GM23338 (cell line): ENCODE measurements around the gene MBD1. TPM values are rescaled to one million over a fixed set of nuclear protein-coding genes. Genes with fewer than 3 reads are reported as not detected.
A peak's percentile ranks its signal among the peaks of the same experiment; 100 is the strongest.

Experiments used
- ATAC-seq: fragments of 200-7000 bp; cut with Tn5 transposase; 3 replicates; pipeline ENCODE4 v1.9.1; 2020
- DNase-seq: peaks from one replicate; pipeline ENCODE4 v3.0.0-alpha.2; 2015; ENCODE audit warnings: low spot score
- H2AFZ ChIP-seq: fragments of 200-600 bp; sonication (generic); 2 replicates; pipeline ENCODE4 v1.8.0; 2016; ENCODE audit warnings: antibody characterized with exemption, mild to moderate bottlenecking, moderate library complexity
- H3F3A ChIP-seq: fragments of 200-600 bp; sonication (generic); replicated peaks from 2 replicates; pipeline ENCODE4 v1.8.0; 2017; ENCODE audit warnings: antibody characterized with exemption, mixed run types, low read depth
- H3K27ac ChIP-seq: fragments of 200-600 bp; sonication (generic); 2 replicates; pipeline ENCODE4 v1.6.1; 2016; ENCODE audit warnings: low read depth
- H3K27me3 ChIP-seq: fragments of 200-600 bp; sonication (generic); 2 replicates; pipeline ENCODE4 v1.8.0; 2016; ENCODE audit warnings: mild to moderate bottlenecking, mixed run types, moderate library complexity; ENCODE audit not compliant: insufficient read depth
- H3K36me3 ChIP-seq: fragments of 200-600 bp; sonication (generic); 2 replicates; pipeline ENCODE4 v1.8.0; 2016; ENCODE audit warnings: mild to moderate bottlenecking; ENCODE audit not compliant: insufficient read depth
- H3K4me1 ChIP-seq: fragments of 200-600 bp; sonication (generic); 2 replicates; pipeline ENCODE4 v1.8.0; 2016; ENCODE audit warnings: mild to moderate bottlenecking, moderate library complexity; ENCODE audit not compliant: insufficient read depth
- H3K4me2 ChIP-seq: fragments of 200-600 bp; sonication (generic); 2 replicates; pipeline ENCODE4 v1.7.1; 2017; ENCODE audit warnings: mixed run types
- H3K4me3 ChIP-seq: fragments of 200-600 bp; sonication (generic); 2 replicates; pipeline ENCODE4 v1.6.1; 2016; ENCODE audit warnings: mixed run types
- H3K79me2 ChIP-seq: fragments of 200-600 bp; sonication (generic); replicated peaks from 2 replicates; pipeline ENCODE4 v1.8.0; 2017; ENCODE audit warnings: mild to moderate bottlenecking; ENCODE audit not compliant: insufficient read depth
- H3K9me2 ChIP-seq: fragments of 200-600 bp; sonication (generic); 2 replicates; pipeline ENCODE4 v1.8.0; 2017; ENCODE audit not compliant: insufficient read depth
- H4K20me1 ChIP-seq: fragments of 200-600 bp; sonication (generic); replicated peaks from 2 replicates; pipeline ENCODE4 v1.8.0; 2017; ENCODE audit warnings: mild to moderate bottlenecking; ENCODE audit not compliant: insufficient read depth
- H3K27ac Mint-ChIP-seq: 2 replicates; pipeline ENCODE4 v1.8.0; 2020; ENCODE audit warnings: inconsistent platforms, mild to moderate bottlenecking, moderate library complexity, mixed read lengths
- H3K27me3 Mint-ChIP-seq: 3 replicates; pipeline ENCODE4 v1.8.0; 2022; ENCODE audit warnings: low read depth, mild to moderate bottlenecking, moderate library complexity, mixed read lengths, inconsistent platforms; ENCODE audit not compliant: insufficient read depth, poor library complexity
- H3K36me3 Mint-ChIP-seq: 3 replicates; pipeline ENCODE4 v1.8.0; 2021; ENCODE audit warnings: low read depth, mild to moderate bottlenecking, inconsistent platforms, moderate library complexity, mixed read lengths
- H3K4me1 Mint-ChIP-seq: 3 replicates; pipeline ENCODE4 v1.8.0; 2020; ENCODE audit warnings: mild to moderate bottlenecking, inconsistent platforms, mixed read lengths
- H3K4me3 Mint-ChIP-seq: 3 replicates; pipeline ENCODE4 v1.8.0; 2021; ENCODE audit warnings: moderate library complexity, mild to moderate bottlenecking, inconsistent platforms, mixed read lengths
- H3K9me3 Mint-ChIP-seq: 3 replicates; pipeline ENCODE4 v1.8.0; 2020; ENCODE audit warnings: moderate library complexity, mild to moderate bottlenecking, inconsistent platforms, mixed read lengths
- CREB1 ChIP-seq: fragments of 250-450 bp; sonication (Bioruptor Pico); IDR thresholded peaks from 2 replicates; pipeline ENCODE4 v1.5.0; 2020; ENCODE audit warnings: low read depth, mild to moderate bottlenecking, moderate library complexity
- EZH2 ChIP-seq: fragments of 200-600 bp; sonication (generic); IDR thresholded peaks from one replicate; pipeline ENCODE4 v1.8.0; 2017; ENCODE audit warnings: antibody characterized with exemption, mild to moderate bottlenecking, low read depth; ENCODE audit not compliant: unreplicated experiment
- EZH2phosphoT487 ChIP-seq: fragments of 200-600 bp; sonication (generic); IDR thresholded peaks from one replicate; pipeline ENCODE4 v1.8.1; 2018; ENCODE audit warnings: antibody characterized with exemption; ENCODE audit not compliant: unreplicated experiment
- JUNB ChIP-seq: IDR thresholded peaks from one replicate; pipeline ENCODE4 v1.6.1; 2016; ENCODE audit warnings: antibody characterized with exemption; ENCODE audit not compliant: unreplicated experiment
- NANOG ChIP-seq: IDR thresholded peaks from 2 replicates; pipeline ENCODE4 v1.6.1; 2016; ENCODE audit warnings: antibody characterized with exemption, borderline replicate concordance
- POLR2AphosphoS5 ChIP-seq: IDR thresholded peaks from 2 replicates; pipeline ENCODE4 v1.6.1; 2016; ENCODE audit warnings: antibody characterized with exemption, low read depth
- REST ChIP-seq: IDR thresholded peaks from one replicate; pipeline ENCODE4 v1.6.1; 2018; ENCODE audit warnings: antibody characterized with exemption; ENCODE audit not compliant: unreplicated experiment
- STAT1 ChIP-seq: IDR thresholded peaks from one replicate; pipeline ENCODE4 v1.6.1; 2016; ENCODE audit warnings: antibody characterized with exemption; ENCODE audit not compliant: unreplicated experiment
- ZNF114 ChIP-seq: fragments of 250-450 bp; sonication (Bioruptor Pico); IDR thresholded peaks from 2 replicates; pipeline ENCODE4 v1.5.0; 2020; ENCODE audit warnings: mild to moderate bottlenecking, moderate library complexity
- ZNF331 ChIP-seq: fragments of 250-450 bp; sonication (Bioruptor Pico); IDR thresholded peaks from 2 replicates; pipeline ENCODE4 v1.5.0; 2020; ENCODE audit warnings: low read depth, mild to moderate bottlenecking, moderate library complexity
- ZNF462 ChIP-seq: fragments of 250-450 bp; sonication (Bioruptor Pico); IDR thresholded peaks from 2 replicates; pipeline ENCODE4 v1.5.0; 2020; ENCODE audit warnings: mild to moderate bottlenecking, moderate library complexity
- polyA plus RNA-seq: library from polyadenylated mRNA; unstranded; fragments of >200 nt; fragmentation: Nextera tagmentation; extraction: Ambion mirVana; gene quantifications from 2 replicates; pipeline ENCODE4 v1.2.1, GENCODE V29; 2016
- total RNA-seq: library from RNA; depleted of rRNA; stranded (reverse); fragments of >200 nt; shearing (Covaris generic); gene quantifications from 2 replicates; pipeline ENCODE4 v1.2.3, GENCODE V29; 2014
- TF ChIP-seq, protein P1 (sequence below): IDR thresholded peaks from 2 replicates; pipeline ENCODE4 v1.6.1; 2016; ENCODE audit warnings: antibody characterized with exemption
- TF ChIP-seq, protein P2 (sequence below), 2 experiments: fragments of 200-600 bp in 1 of 2; sonication (generic) in 1 of 2; conservative IDR thresholded peaks; 2 replicates each; pipeline versions ENCODE4 v1.5.1 to v1.6.1; 2016 to 2017; ENCODE audit warnings: antibody characterized with exemption in 2 of 2, low read depth in 2 of 2, mild to moderate bottlenecking in 2 of 2, moderate library complexity in 1 of 2

Gene MBD1
- total and polyA plus RNA-seq, 2 experiments from 2014 or later: 17.0 to 43.5 TPM

- Histone ChIP-seq H4K20me1 (no peaks in the 10 kb centered on the region), H3K79me2 (peaks cover 29% of the 10 kb centered on the region), H2AFZ (no peak overlapping the region), H3K27me3 (no peaks in the 10 kb centered on the region), H3K36me3 (no peaks in the 10 kb centered on the region), H3K4me3 (no peak overlapping the region), H3K4me2 (no peak overlapping the region), H3K9me2 (no peaks in the 10 kb centered on the region), H3F3A (no peaks in the 10 kb centered on the region; the same call in 1 of the 2 replicates), H3K4me1 (peaks cover 9% of the 10 kb centered on the region), H3K27ac (no peak overlapping the region)
- H3K9me3 Mint-ChIP-seq: no peaks in the 10 kb centered on the region; the same call in 2 of the 3 replicates
- DNase-seq (no peak), ATAC-seq (no peak)
- peaks cover 20% of the 10 kb centered on the region for H3K4me1 Mint-ChIP-seq
- peak overlapping the region; percentile 3; the same call in 1 of the 3 replicates for H3K4me3 Mint-ChIP-seq
- peaks cover 20% of the 10 kb centered on the region for H3K27me3 Mint-ChIP-seq
- H3K27ac Mint-ChIP-seq: no peak overlapping the region
- H3K36me3 Mint-ChIP-seq: peaks cover 45% of the 10 kb centered on the region
- no peak for TF ChIP-seq POLR2AphosphoS5
- no peak for TF ChIP-seq CREB1 (CRISPR knock-in tag)
- TF ChIP-seq ZNF331 (CRISPR knock-in tag): no peak
- TF ChIP-seq, protein P1, sequence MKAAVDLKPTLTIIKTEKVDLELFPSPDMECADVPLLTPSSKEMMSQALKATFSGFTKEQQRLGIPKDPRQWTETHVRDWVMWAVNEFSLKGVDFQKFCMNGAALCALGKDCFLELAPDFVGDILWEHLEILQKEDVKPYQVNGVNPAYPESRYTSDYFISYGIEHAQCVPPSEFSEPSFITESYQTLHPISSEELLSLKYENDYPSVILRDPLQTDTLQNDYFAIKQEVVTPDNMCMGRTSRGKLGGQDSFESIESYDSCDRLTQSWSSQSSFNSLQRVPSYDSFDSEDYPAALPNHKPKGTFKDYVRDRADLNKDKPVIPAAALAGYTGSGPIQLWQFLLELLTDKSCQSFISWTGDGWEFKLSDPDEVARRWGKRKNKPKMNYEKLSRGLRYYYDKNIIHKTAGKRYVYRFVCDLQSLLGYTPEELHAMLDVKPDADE: no peak
- no peak for TF ChIP-seq JUNB
- TF ChIP-seq ZNF462 (CRISPR knock-in tag): no peak
- no peak for TF ChIP-seq NANOG
- TF ChIP-seq EZH2phosphoT487: no peak
- no peak for TF ChIP-seq STAT1
- TF ChIP-seq EZH2: no peak
- TF ChIP-seq ZNF114 (CRISPR knock-in tag): no peak
- TF ChIP-seq REST: no peak
- TF ChIP-seq, protein P2, sequence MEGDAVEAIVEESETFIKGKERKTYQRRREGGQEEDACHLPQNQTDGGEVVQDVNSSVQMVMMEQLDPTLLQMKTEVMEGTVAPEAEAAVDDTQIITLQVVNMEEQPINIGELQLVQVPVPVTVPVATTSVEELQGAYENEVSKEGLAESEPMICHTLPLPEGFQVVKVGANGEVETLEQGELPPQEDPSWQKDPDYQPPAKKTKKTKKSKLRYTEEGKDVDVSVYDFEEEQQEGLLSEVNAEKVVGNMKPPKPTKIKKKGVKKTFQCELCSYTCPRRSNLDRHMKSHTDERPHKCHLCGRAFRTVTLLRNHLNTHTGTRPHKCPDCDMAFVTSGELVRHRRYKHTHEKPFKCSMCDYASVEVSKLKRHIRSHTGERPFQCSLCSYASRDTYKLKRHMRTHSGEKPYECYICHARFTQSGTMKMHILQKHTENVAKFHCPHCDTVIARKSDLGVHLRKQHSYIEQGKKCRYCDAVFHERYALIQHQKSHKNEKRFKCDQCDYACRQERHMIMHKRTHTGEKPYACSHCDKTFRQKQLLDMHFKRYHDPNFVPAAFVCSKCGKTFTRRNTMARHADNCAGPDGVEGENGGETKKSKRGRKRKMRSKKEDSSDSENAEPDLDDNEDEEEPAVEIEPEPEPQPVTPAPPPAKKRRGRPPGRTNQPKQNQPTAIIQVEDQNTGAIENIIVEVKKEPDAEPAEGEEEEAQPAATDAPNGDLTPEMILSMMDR (conservative IDR thresholded peaks at IDR 0.05; ENCODE audit: low read depth in 2 of 2): no peak
Observed at GRCh38 chr18:50283469-50284209, 2.3 kb upstream of the MBD1 start.
